Measurements from ENCODE around the gene PIPOX. TPM values are rescaled to one million over a fixed set of nuclear protein-coding genes. Genes with fewer than 3 reads are reported as not detected.

The PIPOX gene
- total RNA-seq, 4 donors from 2014 or later: 0.98 to 4.3 (median 1.5) TPM

GRCh38 chr17:29010129-29010528 is 32.8 kb upstream of the PIPOX start:
- no peak for TF ChIP-seq CTCF (IDR thresholded peaks at IDR 0.05; ENCODE audit: low read depth)

GRCh38 chr17:29010586-29010985 is 32.4 kb upstream of the PIPOX start:
- no peak for TF ChIP-seq CTCF (IDR thresholded peaks at IDR 0.05; ENCODE audit: low read depth)

- no peak for TF ChIP-seq CTCF (IDR thresholded peaks at IDR 0.05; ENCODE audit: low read depth)
Observed at GRCh38 chr17:29012535-29012934, 30.4 kb upstream of the PIPOX start.

- TF ChIP-seq CTCF (IDR thresholded peaks at IDR 0.05; ENCODE audit: low read depth): no peak
Observed at GRCh38 chr17:29014716-29015115, 28.2 kb upstream of the PIPOX start.

GRCh38 chr17:29016345-29017210 is 26.4 kb upstream of the PIPOX start:
- no peak for TF ChIP-seq CTCF (IDR thresholded peaks at IDR 0.05; ENCODE audit: low read depth)

- TF ChIP-seq CTCF (IDR thresholded peaks at IDR 0.05; ENCODE audit: low read depth): no peak
Observed at GRCh38 chr17:29018788-29019474, 24.0 kb upstream of the PIPOX start.

- TF ChIP-seq CTCF (IDR thresholded peaks at IDR 0.05; ENCODE audit: low read depth): no peak
Observed at GRCh38 chr17:29019475-29020181, 23.3 kb upstream of the PIPOX start.
